GM12878 (cell line): ENCODE data around the gene TNRC6B. TPM values are rescaled to one million over a fixed set of nuclear protein-coding genes. Genes with fewer than 3 reads are reported as not detected.

ENCODE experiments used
- CHD2 ChIP-seq: IDR thresholded peaks from 2 replicates; pipeline ENCODE4 v1.6.1; 2011; ENCODE audit warnings: low read depth, low read length, improper control_type of control experiment, borderline replicate concordance
- HDAC2 ChIP-seq: fragments of 200-600 bp; sonication (generic); IDR thresholded peaks from 2 replicates; pipeline ENCODE4 v1.6.1; 2017
- JUND ChIP-seq: IDR thresholded peaks from 2 replicates; pipeline ENCODE4 v1.6.1; 2012; ENCODE audit warnings: low read depth, mild to moderate bottlenecking, low read length, improper control_type of control experiment, moderate library complexity
- MYC ChIP-seq: IDR thresholded peaks from 2 replicates; pipeline ENCODE4 v1.6.1; 2011; ENCODE audit warnings: mild to moderate bottlenecking, low read length, moderate library complexity, inconsistent platforms; ENCODE audit not compliant: insufficient read depth, insufficient replicate concordance, insufficient read length, severe bottlenecking
- RB1 ChIP-seq: fragments of 450-650 bp; formaldehyde crosslinking; IDR thresholded peaks from 2 replicates; pipeline ENCODE4 v1.6.1; 2017; ENCODE audit warnings: mild to moderate bottlenecking, borderline replicate concordance
- SREBF1 ChIP-seq: IDR thresholded peaks from 2 replicates; pipeline ENCODE4 v1.6.1; 2012; ENCODE audit warnings: mild to moderate bottlenecking, low read length
- STAT1 ChIP-seq: fragments of 450-650 bp; conservative IDR thresholded peaks from 2 replicates; pipeline ENCODE4 v1.6.1; 2014; ENCODE audit warnings: antibody characterized with exemption, mild to moderate bottlenecking
- ZBED1 ChIP-seq: IDR thresholded peaks from 2 replicates; pipeline ENCODE4 v1.6.1; 2016; ENCODE audit warnings: borderline replicate concordance
- ZNF384 ChIP-seq: IDR thresholded peaks from 2 replicates; pipeline ENCODE4 v1.6.1; 2012; ENCODE audit warnings: low read depth, mild to moderate bottlenecking, low read length, improper control_type of control experiment, borderline replicate concordance
- polyA plus RNA-seq, 11 experiments: library from polyadenylated mRNA; depleted of rRNA in 4 of 11; unstranded in 6 of 11; stranded (reverse) in 5 of 11; fragments of >200 nt; fragmentation: Nextera tagmentation in 4 of 11; fragmentation: Illumina TruSeq in 1 of 11; extraction: Ambion mirVana in 4 of 11; extraction: Trizol in 1 of 11; gene quantifications; 1 replicate in 1 of 11; 2 replicates in 10 of 11; pipeline versions ENCODE4 v1.2.1 to v1.2.3, GENCODE V29; 2011 to 2016; ENCODE audit warnings: inconsistent platforms in 2 of 11, missing spikeins in 2 of 11, low read depth in 1 of 11
- total RNA-seq, 4 experiments: library from RNA; depleted of rRNA in 3 of 4; stranded (reverse); fragments of >200 nt in 3 of 4; fragmentation: Illumina TruSeq in 1 of 4; extraction: Trizol in 1 of 4; gene quantifications; 2 replicates each; pipeline versions ENCODE4 v1.2.1 to v1.2.3, GENCODE V29; 2013 to 2021
- TF ChIP-seq, protein P1 (sequence below): fragments of 450-650 bp; formaldehyde crosslinking; IDR thresholded peaks from 2 replicates; pipeline ENCODE4 v1.5.0; 2022; ENCODE audit warnings: mild to moderate bottlenecking, missing genetic modification characterization
- TF ChIP-seq, protein P2 (sequence below): IDR thresholded peaks from 2 replicates; pipeline ENCODE4 v1.6.1; 2011; ENCODE audit warnings: borderline replicate concordance, low read depth, mild to moderate bottlenecking, moderate library complexity, low read length; ENCODE audit not compliant: insufficient read depth, poor library complexity, severe bottlenecking
- TF ChIP-seq, protein P3 (sequence below): IDR thresholded peaks from 2 replicates; pipeline ENCODE4 v1.6.1; 2012; ENCODE audit warnings: low read length, inconsistent platforms
- TF ChIP-seq, protein P4 (sequence below): fragments of 450-650 bp; conservative IDR thresholded peaks from 2 replicates; pipeline ENCODE4 v1.6.1; 2017; ENCODE audit warnings: mild to moderate bottlenecking, moderate library complexity
- TF ChIP-seq, protein P5 (sequence below): fragments of 450-650 bp; IDR thresholded peaks from 2 replicates; pipeline ENCODE4 v1.6.1; 2016; ENCODE audit warnings: mild to moderate bottlenecking
- TF ChIP-seq, protein P6 (sequence below): IDR thresholded peaks from 2 replicates; pipeline ENCODE4 v1.6.1; 2011; ENCODE audit warnings: low read depth, mild to moderate bottlenecking, low read length, moderate library complexity, borderline replicate concordance; ENCODE audit errors: extremely low read depth

TNRC6B gene
- total and polyA plus RNA-seq, 10 of the 15 experiments (the other 5 are each of a cell fraction or from before 2014, with no cell fraction given) = 3.6 to 32.8 (median 16.4) TPM

DNA sequence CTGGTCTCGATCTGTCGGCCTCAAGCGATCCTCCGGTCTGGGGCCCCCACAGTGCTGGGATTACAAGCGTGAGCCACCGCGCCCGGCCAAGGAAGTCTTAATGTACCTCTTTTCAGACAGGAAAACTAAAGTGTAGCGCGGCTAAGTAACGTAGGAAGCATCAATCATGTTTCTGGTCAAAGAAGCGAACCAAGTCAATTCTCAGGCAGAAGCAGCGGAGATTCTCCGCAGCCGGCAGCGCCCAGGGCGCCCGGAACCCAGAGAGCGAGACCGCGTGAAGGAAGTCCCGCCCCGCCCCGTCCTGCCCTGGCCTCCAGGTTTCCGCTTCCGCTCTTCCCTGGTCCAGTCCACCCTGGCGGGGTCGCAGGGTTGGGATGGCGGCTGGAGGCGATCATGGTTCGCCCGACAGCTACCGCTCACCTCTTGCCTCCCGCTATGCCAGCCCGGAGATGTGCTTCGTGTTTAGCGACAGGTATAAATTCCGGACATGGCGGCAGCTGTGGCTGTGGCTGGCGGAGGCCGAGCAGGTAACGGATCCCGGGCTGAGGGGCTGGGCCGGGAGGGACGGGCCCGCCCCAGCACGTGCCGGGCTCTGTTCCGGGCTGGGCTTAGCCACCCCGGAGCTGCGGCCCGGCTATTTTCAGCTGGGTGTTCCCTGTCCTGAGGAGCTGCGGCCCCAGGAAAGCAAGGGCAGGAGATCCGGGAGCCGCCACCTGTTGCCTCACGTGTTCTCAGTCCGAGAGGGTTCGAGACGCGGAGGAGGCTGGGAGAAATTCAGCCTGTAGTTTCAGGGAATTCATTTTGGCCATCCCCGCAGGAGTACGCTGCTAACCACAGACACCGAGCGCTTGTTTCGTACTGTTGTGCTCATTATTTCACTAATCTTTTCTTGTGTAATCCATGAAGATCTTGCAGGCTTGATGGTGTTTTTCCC, 168.7 kb downstream of the TNRC6B start, which contains the start of gene ADSL (continued):
- TF ChIP-seq, protein P1, sequence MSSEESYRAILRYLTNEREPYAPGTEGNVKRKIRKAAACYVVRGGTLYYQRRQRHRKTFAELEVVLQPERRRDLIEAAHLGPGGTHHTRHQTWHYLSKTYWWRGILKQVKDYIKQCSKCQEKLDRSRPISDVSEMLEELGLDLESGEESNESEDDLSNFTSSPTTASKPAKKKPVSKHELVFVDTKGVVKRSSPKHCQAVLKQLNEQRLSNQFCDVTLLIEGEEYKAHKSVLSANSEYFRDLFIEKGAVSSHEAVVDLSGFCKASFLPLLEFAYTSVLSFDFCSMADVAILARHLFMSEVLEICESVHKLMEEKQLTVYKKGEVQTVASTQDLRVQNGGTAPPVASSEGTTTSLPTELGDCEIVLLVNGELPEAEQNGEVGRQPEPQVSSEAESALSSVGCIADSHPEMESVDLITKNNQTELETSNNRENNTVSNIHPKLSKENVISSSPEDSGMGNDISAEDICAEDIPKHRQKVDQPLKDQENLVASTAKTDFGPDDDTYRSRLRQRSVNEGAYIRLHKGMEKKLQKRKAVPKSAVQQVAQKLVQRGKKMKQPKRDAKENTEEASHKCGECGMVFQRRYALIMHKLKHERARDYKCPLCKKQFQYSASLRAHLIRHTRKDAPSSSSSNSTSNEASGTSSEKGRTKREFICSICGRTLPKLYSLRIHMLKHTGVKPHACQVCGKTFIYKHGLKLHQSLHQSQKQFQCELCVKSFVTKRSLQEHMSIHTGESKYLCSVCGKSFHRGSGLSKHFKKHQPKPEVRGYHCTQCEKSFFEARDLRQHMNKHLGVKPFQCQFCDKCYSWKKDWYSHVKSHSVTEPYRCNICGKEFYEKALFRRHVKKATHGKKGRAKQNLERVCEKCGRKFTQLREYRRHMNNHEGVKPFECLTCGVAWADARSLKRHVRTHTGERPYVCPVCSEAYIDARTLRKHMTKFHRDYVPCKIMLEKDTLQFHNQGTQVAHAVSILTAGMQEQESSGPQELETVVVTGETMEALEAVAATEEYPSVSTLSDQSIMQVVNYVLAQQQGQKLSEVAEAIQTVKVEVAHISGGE = no peak
- TF ChIP-seq CHD2 = no peak; the same call in 1 of the 2 replicates
- TF ChIP-seq ZNF384 = no peak
- no peak for TF ChIP-seq SREBF1
- TF ChIP-seq, protein P2, sequence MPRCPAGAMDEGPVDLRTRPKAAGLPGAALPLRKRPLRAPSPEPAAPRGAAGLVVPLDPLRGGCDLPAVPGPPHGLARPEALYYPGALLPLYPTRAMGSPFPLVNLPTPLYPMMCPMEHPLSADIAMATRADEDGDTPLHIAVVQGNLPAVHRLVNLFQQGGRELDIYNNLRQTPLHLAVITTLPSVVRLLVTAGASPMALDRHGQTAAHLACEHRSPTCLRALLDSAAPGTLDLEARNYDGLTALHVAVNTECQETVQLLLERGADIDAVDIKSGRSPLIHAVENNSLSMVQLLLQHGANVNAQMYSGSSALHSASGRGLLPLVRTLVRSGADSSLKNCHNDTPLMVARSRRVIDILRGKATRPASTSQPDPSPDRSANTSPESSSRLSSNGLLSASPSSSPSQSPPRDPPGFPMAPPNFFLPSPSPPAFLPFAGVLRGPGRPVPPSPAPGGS = peak; percentile 67
- TF ChIP-seq JUND = peak; percentile 54; the same call in 1 of the 2 replicates
- TF ChIP-seq STAT1 = no peak; the same call in 1 of the 2 replicates
- TF ChIP-seq, protein P3, sequence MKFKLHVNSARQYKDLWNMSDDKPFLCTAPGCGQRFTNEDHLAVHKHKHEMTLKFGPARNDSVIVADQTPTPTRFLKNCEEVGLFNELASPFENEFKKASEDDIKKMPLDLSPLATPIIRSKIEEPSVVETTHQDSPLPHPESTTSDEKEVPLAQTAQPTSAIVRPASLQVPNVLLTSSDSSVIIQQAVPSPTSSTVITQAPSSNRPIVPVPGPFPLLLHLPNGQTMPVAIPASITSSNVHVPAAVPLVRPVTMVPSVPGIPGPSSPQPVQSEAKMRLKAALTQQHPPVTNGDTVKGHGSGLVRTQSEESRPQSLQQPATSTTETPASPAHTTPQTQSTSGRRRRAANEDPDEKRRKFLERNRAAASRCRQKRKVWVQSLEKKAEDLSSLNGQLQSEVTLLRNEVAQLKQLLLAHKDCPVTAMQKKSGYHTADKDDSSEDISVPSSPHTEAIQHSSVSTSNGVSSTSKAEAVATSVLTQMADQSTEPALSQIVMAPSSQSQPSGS = no peak
- TF ChIP-seq HDAC2 = no peak
- TF ChIP-seq, protein P4, sequence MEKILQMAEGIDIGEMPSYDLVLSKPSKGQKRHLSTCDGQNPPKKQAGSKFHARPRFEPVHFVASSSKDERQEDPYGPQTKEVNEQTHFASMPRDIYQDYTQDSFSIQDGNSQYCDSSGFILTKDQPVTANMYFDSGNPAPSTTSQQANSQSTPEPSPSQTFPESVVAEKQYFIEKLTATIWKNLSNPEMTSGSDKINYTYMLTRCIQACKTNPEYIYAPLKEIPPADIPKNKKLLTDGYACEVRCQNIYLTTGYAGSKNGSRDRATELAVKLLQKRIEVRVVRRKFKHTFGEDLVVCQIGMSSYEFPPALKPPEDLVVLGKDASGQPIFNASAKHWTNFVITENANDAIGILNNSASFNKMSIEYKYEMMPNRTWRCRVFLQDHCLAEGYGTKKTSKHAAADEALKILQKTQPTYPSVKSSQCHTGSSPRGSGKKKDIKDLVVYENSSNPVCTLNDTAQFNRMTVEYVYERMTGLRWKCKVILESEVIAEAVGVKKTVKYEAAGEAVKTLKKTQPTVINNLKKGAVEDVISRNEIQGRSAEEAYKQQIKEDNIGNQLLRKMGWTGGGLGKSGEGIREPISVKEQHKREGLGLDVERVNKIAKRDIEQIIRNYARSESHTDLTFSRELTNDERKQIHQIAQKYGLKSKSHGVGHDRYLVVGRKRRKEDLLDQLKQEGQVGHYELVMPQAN = peak; percentile 92
- TF ChIP-seq ZBED1 = peak; percentile 65
- TF ChIP-seq, protein P5, sequence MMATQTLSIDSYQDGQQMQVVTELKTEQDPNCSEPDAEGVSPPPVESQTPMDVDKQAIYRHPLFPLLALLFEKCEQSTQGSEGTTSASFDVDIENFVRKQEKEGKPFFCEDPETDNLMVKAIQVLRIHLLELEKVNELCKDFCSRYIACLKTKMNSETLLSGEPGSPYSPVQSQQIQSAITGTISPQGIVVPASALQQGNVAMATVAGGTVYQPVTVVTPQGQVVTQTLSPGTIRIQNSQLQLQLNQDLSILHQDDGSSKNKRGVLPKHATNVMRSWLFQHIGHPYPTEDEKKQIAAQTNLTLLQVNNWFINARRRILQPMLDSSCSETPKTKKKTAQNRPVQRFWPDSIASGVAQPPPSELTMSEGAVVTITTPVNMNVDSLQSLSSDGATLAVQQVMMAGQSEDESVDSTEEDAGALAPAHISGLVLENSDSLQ = peak; percentile 80
- TF ChIP-seq, protein P6, sequence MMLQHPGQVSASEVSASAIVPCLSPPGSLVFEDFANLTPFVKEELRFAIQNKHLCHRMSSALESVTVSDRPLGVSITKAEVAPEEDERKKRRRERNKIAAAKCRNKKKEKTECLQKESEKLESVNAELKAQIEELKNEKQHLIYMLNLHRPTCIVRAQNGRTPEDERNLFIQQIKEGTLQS = no peak
- TF ChIP-seq MYC = peak; percentile 1
- peak; percentile 71; the same call in 1 of the 2 replicates for TF ChIP-seq RB1
